ENCODE measurements around the gene PDE4D. TPM values are rescaled to one million over a fixed set of nuclear protein-coding genes. Genes with fewer than 3 reads are reported as not detected.

Gene PDE4D
- total and polyA plus RNA-seq, 2 donors (not counting 3 experiments of a cell fraction or from before 2014, with no cell fraction given), result 34.5 to 51.2 TPM

DNA sequence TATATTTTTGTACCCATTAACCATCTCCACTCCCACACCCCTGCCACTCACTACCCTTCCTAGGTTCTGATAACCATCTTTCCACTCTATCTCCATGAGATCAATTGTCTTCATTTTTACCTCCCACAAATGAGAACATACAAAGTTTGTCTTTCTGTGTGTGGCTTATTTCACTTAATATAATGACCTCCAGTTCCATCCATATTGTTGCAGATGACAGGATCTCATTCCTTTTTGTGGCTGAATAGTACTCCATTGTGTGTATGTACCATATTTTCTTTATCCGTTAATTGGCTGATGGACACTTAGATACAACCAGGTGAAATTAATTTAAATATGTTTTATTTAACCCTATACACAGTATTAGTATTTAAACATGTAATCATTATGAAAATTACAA, 552.9 kb downstream of the PDE4D start:
- no TSS peak for BruUV-seq (replicated peaks)
- no peak for DNase-seq (ENCODE audit: low read depth, low spot score)
- CTCF ChIA-PET, result no interaction called here

DNA sequence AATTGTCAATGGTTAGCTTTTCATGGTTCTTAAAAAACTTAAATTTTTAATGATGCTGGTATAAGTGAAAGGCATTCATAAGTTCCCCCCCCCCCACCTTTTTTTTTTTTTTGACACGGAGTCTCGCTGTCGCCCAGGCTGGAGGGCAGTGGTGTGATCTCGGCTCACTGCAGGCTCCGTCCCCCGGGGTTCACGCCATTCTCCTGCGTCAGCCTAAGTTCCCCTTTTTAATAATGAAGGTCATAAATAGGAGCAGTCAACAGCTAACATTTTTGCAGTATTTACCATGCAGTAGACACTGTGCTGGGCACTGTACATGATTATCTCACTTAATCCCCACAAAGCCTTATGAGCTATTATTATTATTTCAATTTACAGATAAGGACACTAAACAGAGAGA, 556.3 kb downstream of the PDE4D start:
- Histone ChIP-seq H3K27me3 (ENCODE audit: control insufficient read depth in 2 of 2, insufficient read depth in 2 of 2, low read length in 2 of 2) (no peaks in the 10 kb centered on the region), H2AFZ (ENCODE audit: low read depth, low read length) (no peak overlapping the region), H3K9me1 (replicated peaks; ENCODE audit: control insufficient read depth, extremely low read depth, insufficient read depth, low read length) (no peaks in the 10 kb centered on the region), H3K4me3 (replicated peaks in 1 of 3; ENCODE audit: insufficient read depth in 1 of 3, low read depth in 1 of 3, low read length in 3 of 3) (no peak overlapping the region), H3K36me3 (ENCODE audit: control insufficient read depth in 2 of 2, extremely low read depth in 1 of 2, insufficient read depth in 2 of 2, low read length in 2 of 2) (no peaks in the 10 kb centered on the region), H3K9ac (replicated peaks; ENCODE audit: extremely low read depth, insufficient read depth, low read length) (no peak overlapping the region), H3K4me1 (ENCODE audit: control insufficient read depth, extremely low read depth, insufficient read depth, low read length) (no peaks in the 10 kb centered on the region), H3K79me2 (ENCODE audit: control insufficient read depth, insufficient read depth, low read length) (no peaks in the 10 kb centered on the region), H4K20me1 (replicated peaks; ENCODE audit: control insufficient read depth, extremely low read depth, insufficient read depth, low read length) (no peaks in the 10 kb centered on the region), H3K9me3 (replicated peaks; ENCODE audit: control insufficient read depth, insufficient read depth, low read length) (no peaks in the 10 kb centered on the region), H3K27ac (ENCODE audit: insufficient read depth, low read depth, low read length) (no peak overlapping the region), H3K4me2 (ENCODE audit: insufficient read depth, low read length) (no peak overlapping the region)
- dilution Hi-C loops (cut with MboI; ENCODE audit: extremely low pct_ligation_motif_present, low sequenced_read_pairs) (no loop called here), intact Hi-C loops (cut with micrococcal nuclease) (no loop called here)
- no peak for DNase-seq (ENCODE audit: low read depth, low spot score)
- no TSS peak for BruUV-seq (replicated peaks)
- CTCF ChIA-PET, result interaction anchor here (0.6 to 2.9 kb wide), 6 partner anchors 15 to 149 kb away, joined by 3 to 18 read pairs (median 4); no protein-coding TSS in a partner anchor
- FAIRE-seq, result no peak
- POLR2A ChIA-PET, result no interaction called here
- TF ChIP-seq GATA2 (IDR thresholded peaks at IDR 0.05; ENCODE audit: insufficient read depth, insufficient read length, low read depth, low read length), result no peak
- no peak for TF ChIP-seq MYC (IDR thresholded peaks at IDR 0.05; ENCODE audit: low read depth, low read length)
- no peak for TF ChIP-seq JUN (IDR thresholded peaks at IDR 0.05; ENCODE audit: borderline replicate concordance, insufficient read depth, insufficient read length, low read depth)
- TF ChIP-seq POLR2A (IDR thresholded peaks at IDR 0.05; ENCODE audit: low read depth, low read length), result no peak
- TF ChIP-seq POLR2AphosphoS5 (IDR thresholded peaks at IDR 0.05; ENCODE audit: insufficient read depth, low read depth, low read length), result no peak
- TF ChIP-seq, protein P1, sequence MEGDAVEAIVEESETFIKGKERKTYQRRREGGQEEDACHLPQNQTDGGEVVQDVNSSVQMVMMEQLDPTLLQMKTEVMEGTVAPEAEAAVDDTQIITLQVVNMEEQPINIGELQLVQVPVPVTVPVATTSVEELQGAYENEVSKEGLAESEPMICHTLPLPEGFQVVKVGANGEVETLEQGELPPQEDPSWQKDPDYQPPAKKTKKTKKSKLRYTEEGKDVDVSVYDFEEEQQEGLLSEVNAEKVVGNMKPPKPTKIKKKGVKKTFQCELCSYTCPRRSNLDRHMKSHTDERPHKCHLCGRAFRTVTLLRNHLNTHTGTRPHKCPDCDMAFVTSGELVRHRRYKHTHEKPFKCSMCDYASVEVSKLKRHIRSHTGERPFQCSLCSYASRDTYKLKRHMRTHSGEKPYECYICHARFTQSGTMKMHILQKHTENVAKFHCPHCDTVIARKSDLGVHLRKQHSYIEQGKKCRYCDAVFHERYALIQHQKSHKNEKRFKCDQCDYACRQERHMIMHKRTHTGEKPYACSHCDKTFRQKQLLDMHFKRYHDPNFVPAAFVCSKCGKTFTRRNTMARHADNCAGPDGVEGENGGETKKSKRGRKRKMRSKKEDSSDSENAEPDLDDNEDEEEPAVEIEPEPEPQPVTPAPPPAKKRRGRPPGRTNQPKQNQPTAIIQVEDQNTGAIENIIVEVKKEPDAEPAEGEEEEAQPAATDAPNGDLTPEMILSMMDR (IDR thresholded peaks at IDR 0.05; ENCODE audit: extremely low read depth in 1 of 2, insufficient read depth in 1 of 2, low read depth in 1 of 2, low read length in 2 of 2), result no peak
- no peak for TF ChIP-seq FOS (IDR thresholded peaks at IDR 0.05; ENCODE audit: borderline replicate concordance, insufficient read depth, low read length)
- TF ChIP-seq, protein P2, sequence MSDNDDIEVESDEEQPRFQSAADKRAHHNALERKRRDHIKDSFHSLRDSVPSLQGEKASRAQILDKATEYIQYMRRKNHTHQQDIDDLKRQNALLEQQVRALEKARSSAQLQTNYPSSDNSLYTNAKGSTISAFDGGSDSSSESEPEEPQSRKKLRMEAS (IDR thresholded peaks at IDR 0.05; ENCODE audit: insufficient read depth, insufficient read length), result no peak
- no peak for TF ChIP-seq EZH2 (IDR thresholded peaks at IDR 0.05; ENCODE audit: borderline replicate concordance, low read depth, low read length, severe bottlenecking)

More for the DNA sequence above, 552.9 kb downstream of the PDE4D start:
- dilution Hi-C loops (cut with MboI; ENCODE audit: extremely low pct_ligation_motif_present, low sequenced_read_pairs) (no loop called here), intact Hi-C loops (cut with micrococcal nuclease) (no loop called here)
- Histone ChIP-seq H3K27me3 (ENCODE audit: control insufficient read depth in 2 of 2, insufficient read depth in 2 of 2, low read length in 2 of 2) (no peaks in the 10 kb centered on the region), H3K4me2 (ENCODE audit: insufficient read depth, low read length) (no peak overlapping the region), H2AFZ (ENCODE audit: low read depth, low read length) (no peak overlapping the region), H3K9me3 (replicated peaks; ENCODE audit: control insufficient read depth, insufficient read depth, low read length) (no peaks in the 10 kb centered on the region), H3K9ac (replicated peaks; ENCODE audit: extremely low read depth, insufficient read depth, low read length) (no peak overlapping the region), H3K9me1 (replicated peaks; ENCODE audit: control insufficient read depth, extremely low read depth, insufficient read depth, low read length) (no peaks in the 10 kb centered on the region), H4K20me1 (replicated peaks; ENCODE audit: control insufficient read depth, extremely low read depth, insufficient read depth, low read length) (no peaks in the 10 kb centered on the region), H3K4me1 (ENCODE audit: control insufficient read depth, extremely low read depth, insufficient read depth, low read length) (no peaks in the 10 kb centered on the region), H3K27ac (ENCODE audit: insufficient read depth, low read depth, low read length) (no peak overlapping the region), H3K79me2 (ENCODE audit: control insufficient read depth, insufficient read depth, low read length) (no peaks in the 10 kb centered on the region), H3K4me3 (replicated peaks in 1 of 3; ENCODE audit: insufficient read depth in 1 of 3, low read depth in 1 of 3, low read length in 3 of 3) (no peak overlapping the region), H3K36me3 (ENCODE audit: control insufficient read depth in 2 of 2, extremely low read depth in 1 of 2, insufficient read depth in 2 of 2, low read length in 2 of 2) (no peaks in the 10 kb centered on the region)
- TF ChIP-seq JUN (IDR thresholded peaks at IDR 0.05; ENCODE audit: borderline replicate concordance, insufficient read depth, insufficient read length, low read depth), result no peak
- no peak for TF ChIP-seq EZH2 (IDR thresholded peaks at IDR 0.05; ENCODE audit: borderline replicate concordance, low read depth, low read length, severe bottlenecking)
- TF ChIP-seq FOS (IDR thresholded peaks at IDR 0.05; ENCODE audit: borderline replicate concordance, insufficient read depth, low read length), result no peak
- no peak for TF ChIP-seq POLR2A (IDR thresholded peaks at IDR 0.05; ENCODE audit: low read depth, low read length)
- no peak for FAIRE-seq
- POLR2A ChIA-PET, result no interaction called here

Measured in endothelial cell of umbilical vein (primary cell).